ENCODE results near the gene C2. TPM values are rescaled to one million over a fixed set of nuclear protein-coding genes. Genes with fewer than 3 reads are reported as not detected.

The C2 gene
- total RNA-seq, 1 experiment from 2014 or later = 0.66 TPM

DNA sequence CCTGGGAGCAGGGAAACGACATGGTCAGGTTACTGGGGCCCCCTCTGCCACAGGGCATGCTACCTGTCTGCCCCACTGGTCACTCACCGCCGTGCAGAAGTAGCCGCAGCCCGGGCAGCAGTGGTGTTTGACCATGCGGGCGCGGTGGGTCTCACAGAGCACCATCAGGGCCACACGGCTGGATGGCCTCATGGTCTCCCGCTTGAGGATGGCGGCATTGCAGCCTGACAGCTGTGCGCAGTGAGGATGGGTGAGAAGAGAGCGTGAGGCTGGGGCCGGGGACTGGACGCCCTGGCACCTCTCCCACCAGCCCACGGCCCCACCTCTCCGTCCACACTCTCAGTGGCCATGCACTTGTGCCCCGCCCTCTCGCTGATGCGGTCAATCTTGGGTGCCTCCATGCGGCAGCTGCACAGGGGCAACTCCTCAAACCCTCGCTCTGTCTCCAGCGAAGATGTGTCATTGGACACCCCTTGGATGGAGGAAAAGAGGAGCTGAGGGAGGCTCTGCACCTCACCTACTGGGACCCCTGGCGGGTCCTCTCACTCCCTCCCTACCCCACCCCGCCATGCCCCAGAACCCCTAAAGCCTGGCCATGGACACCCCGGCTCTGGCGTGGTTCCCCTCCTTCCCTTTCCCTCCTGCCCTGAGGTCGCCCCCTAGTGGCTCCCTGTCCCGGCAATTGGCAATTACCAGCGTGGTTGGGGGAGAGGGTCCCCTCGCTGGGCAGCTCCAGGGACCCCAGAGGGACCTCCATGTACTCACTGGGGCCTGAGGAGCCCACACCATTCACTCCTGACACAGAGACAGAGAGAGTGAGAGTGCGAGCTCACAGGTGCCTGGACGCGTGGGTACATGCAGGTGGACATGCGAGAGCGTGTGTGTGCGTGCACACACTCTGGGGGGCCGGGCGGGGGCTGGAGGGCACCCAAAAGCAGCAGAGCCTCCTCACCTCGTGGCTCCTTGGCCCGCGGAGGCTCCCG is 39.0 kb upstream of the C2 start:
- H3K27ac Mint-ChIP-seq = no peak overlapping the region; a peak in 1 of 7 replicates
- Histone ChIP-seq H2BK120ac (ENCODE audit: low read depth, low read length, poor library complexity, severe bottlenecking) (no peak overlapping the region), H2BK15ac (ENCODE audit: low read depth, low read length) (no peak overlapping the region), H3K9me3 (ENCODE audit: control insufficient read depth, low read depth, low read length) (no peaks in the 10 kb centered on the region), H3K27me3 (ENCODE audit: insufficient read depth, low read length) (no peaks in the 10 kb centered on the region), H4K5ac (ENCODE audit: insufficient read length, low read depth, low read length) (no peak overlapping the region), H3K79me2 (ENCODE audit: insufficient read depth, low read length) (no peaks in the 10 kb centered on the region), H3K23me2 (ENCODE audit: insufficient read length, low read depth, low read length, poor library complexity, severe bottlenecking) (no peaks in the 10 kb centered on the region), H3K56ac (ENCODE audit: insufficient read length, low read depth, low read length) (no peak overlapping the region), H2BK20ac (ENCODE audit: low read depth, low read length, poor library complexity, severe bottlenecking) (no peak overlapping the region), H3T11ph (ENCODE audit: low read length) (no peak overlapping the region), H3K4ac (ENCODE audit: low read depth, low read length) (no peak overlapping the region), H3K79me1 (ENCODE audit: insufficient read depth, low read depth, low read length, poor library complexity, severe bottlenecking) (no peaks in the 10 kb centered on the region), H3K4me1 (ENCODE audit: insufficient read depth, low read length) (no peaks in the 10 kb centered on the region), H2BK12ac (ENCODE audit: insufficient read length, low read depth, low read length) (no peak overlapping the region), H4K8ac (replicated peaks; ENCODE audit: insufficient read length, low read depth, low read length) (no peak overlapping the region), H2AFZ (ENCODE audit: low read length) (no peak overlapping the region), H2BK5ac (ENCODE audit: insufficient read length, low read length) (no peak overlapping the region), H3K23ac (ENCODE audit: insufficient read length, low read depth, low read length) (no peak overlapping the region), H4K91ac (ENCODE audit: insufficient read length, low read depth, low read length) (no peak overlapping the region), H4K20me1 (ENCODE audit: control insufficient read depth, insufficient read depth, insufficient read length) (no peaks in the 10 kb centered on the region), H2AK5ac (ENCODE audit: insufficient read length, low read length) (no peak overlapping the region), H3K4me2 (ENCODE audit: insufficient read depth, insufficient read length, low read length) (no peak overlapping the region), H3K9ac (ENCODE audit: extremely low read depth, insufficient read length, low read length) (no peak overlapping the region), H3K27ac (ENCODE audit: insufficient read length, low read depth, low read length) (no peak overlapping the region), H3K14ac (ENCODE audit: insufficient read depth, low read length) (no peak overlapping the region), H3K18ac (ENCODE audit: insufficient read length, low read depth, low read length) (no peak overlapping the region)
- H3K27me3 Mint-ChIP-seq (ENCODE audit: low read depth) = no peaks in the 10 kb centered on the region
- peaks cover 67 to 96% (median 94%) of the 10 kb centered on the region in 3 experiments; a peak in 6 of 7 replicates for H3K36me3 Mint-ChIP-seq (ENCODE audit: insufficient read depth in 1 of 3, low read depth in 3 of 3)
- TF ChIP-seq, protein P1, sequence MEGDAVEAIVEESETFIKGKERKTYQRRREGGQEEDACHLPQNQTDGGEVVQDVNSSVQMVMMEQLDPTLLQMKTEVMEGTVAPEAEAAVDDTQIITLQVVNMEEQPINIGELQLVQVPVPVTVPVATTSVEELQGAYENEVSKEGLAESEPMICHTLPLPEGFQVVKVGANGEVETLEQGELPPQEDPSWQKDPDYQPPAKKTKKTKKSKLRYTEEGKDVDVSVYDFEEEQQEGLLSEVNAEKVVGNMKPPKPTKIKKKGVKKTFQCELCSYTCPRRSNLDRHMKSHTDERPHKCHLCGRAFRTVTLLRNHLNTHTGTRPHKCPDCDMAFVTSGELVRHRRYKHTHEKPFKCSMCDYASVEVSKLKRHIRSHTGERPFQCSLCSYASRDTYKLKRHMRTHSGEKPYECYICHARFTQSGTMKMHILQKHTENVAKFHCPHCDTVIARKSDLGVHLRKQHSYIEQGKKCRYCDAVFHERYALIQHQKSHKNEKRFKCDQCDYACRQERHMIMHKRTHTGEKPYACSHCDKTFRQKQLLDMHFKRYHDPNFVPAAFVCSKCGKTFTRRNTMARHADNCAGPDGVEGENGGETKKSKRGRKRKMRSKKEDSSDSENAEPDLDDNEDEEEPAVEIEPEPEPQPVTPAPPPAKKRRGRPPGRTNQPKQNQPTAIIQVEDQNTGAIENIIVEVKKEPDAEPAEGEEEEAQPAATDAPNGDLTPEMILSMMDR (conservative IDR thresholded peaks at IDR 0.05) = peak; percentile 81
- H3K4me1 Mint-ChIP-seq = no peaks in the 10 kb centered on the region
- H3K9me3 Mint-ChIP-seq = no peaks in the 10 kb centered on the region
- no peak overlapping the region for H3K4me3 Mint-ChIP-seq
- DNase-seq = peak; percentile 52
- no CpG with 5 or more reads among the region's 43 CpGs for WGBS (ENCODE audit: extremely low coverage, insufficient read length, low lambda C conversion rate)

All from H9 (cell line).